Measurements from ENCODE around the gene PASK.

GRCh38 chr2:241105641-241106040 is 43.6 kb downstream of the PASK start:
- TF ChIP-seq EZH2 (IDR thresholded peaks at IDR 0.05), result no peak
- TF ChIP-seq POLR2AphosphoS5 (IDR thresholded peaks at IDR 0.05; ENCODE audit: borderline replicate concordance, low read depth, low read length), result no peak
- TF ChIP-seq FOXP2 (optimal IDR thresholded peaks at IDR 0.05; ENCODE audit: control extremely low read depth, extremely low read length, insufficient read depth), result no peak
